ENCODE measurements around the gene ROBO1. TPM values are rescaled to one million over a fixed set of nuclear protein-coding genes. Genes with fewer than 3 reads are reported as not detected.

The ROBO1 gene
- total and polyA plus RNA-seq, 2 of the 8 experiments (the other 6 are each of a cell fraction or from before 2014, with no cell fraction given) = 51.4 to 91.0 TPM

- Histone ChIP-seq H3K79me1 (ENCODE audit: low read depth, low read length) (no peaks in the 10 kb centered on the region), H3K56ac (replicated peaks; ENCODE audit: insufficient read length, low read depth, low read length) (no peak overlapping the region), H2BK120ac (replicated peaks; ENCODE audit: low read depth, low read length) (no peak overlapping the region), H3K4me1 (replicated peaks in 1 of 4; ENCODE audit: control insufficient read depth in 3 of 4, insufficient read depth in 4 of 4, low read length in 3 of 4) (no peaks in the 10 kb centered on the region), H3K18ac (ENCODE audit: extremely low read depth, low read length) (no peak overlapping the region), H3K23ac (ENCODE audit: insufficient read length) (no peak overlapping the region), H3K14ac (ENCODE audit: insufficient read length) (no peak overlapping the region), H3K4ac (replicated peaks; ENCODE audit: insufficient read length, low read depth, low read length) (no peak overlapping the region), H3K79me2 (ENCODE audit: control insufficient read depth in 1 of 2, insufficient read depth in 2 of 2, low read length in 2 of 2) (peaks cover 0 to 21% of the 10 kb centered on the region in 2 experiments; a peak in 2 of 4 replicates), H2BK15ac (ENCODE audit: low read length) (no peak overlapping the region), H2BK12ac (ENCODE audit: low read depth, low read length) (no peak overlapping the region), H2BK5ac (ENCODE audit: low read depth, low read length) (no peak overlapping the region), H3K23me2 (ENCODE audit: low read depth, low read length) (no peaks in the 10 kb centered on the region), H3K27ac (ENCODE audit: low read depth, low read length) (no peak overlapping the region), H3K27me3 (replicated peaks in 1 of 4; ENCODE audit: control insufficient read depth in 3 of 4, extremely low read depth in 1 of 4, insufficient read depth in 3 of 4, low read length in 3 of 4) (no peaks in the 10 kb centered on the region), H4K91ac (replicated peaks; ENCODE audit: insufficient read length, low read length) (no peak overlapping the region), H3K9me3 (ENCODE audit: insufficient read depth in 2 of 2, low read depth in 1 of 2, low read length in 1 of 2) (no peaks in the 10 kb centered on the region), H4K20me1 (replicated peaks in 1 of 2; ENCODE audit: control insufficient read depth in 1 of 2, insufficient read depth in 2 of 2, low read length in 2 of 2) (no peaks in the 10 kb centered on the region), H3K4me3 (ENCODE audit: extremely low read depth in 1 of 4, insufficient read depth in 2 of 4, low read depth in 3 of 4, low read length in 4 of 4) (no peak overlapping the region), H2BK20ac (ENCODE audit: low read length) (no peak overlapping the region), H2AFZ (ENCODE audit: low read length) (no peak overlapping the region), H2AK5ac (ENCODE audit: low read depth, low read length) (no peak overlapping the region), H4K5ac (ENCODE audit: insufficient read length, low read depth, low read length) (no peak overlapping the region), H3K4me2 (ENCODE audit: insufficient read depth in 1 of 2, low read depth in 2 of 2, low read length in 2 of 2) (no peak overlapping the region), H4K8ac (ENCODE audit: extremely low read depth, insufficient read depth, low read length) (no peak overlapping the region), H3K9ac (replicated peaks in 1 of 4; ENCODE audit: extremely low read depth in 1 of 4, low read depth in 3 of 4, low read length in 3 of 4) (no peak overlapping the region), H3K36me3 (ENCODE audit: control insufficient read depth in 2 of 4, insufficient read depth in 4 of 4, low read length in 3 of 4) (no peaks in the 10 kb centered on the region)
- ChIA-PET POLR2A (ENCODE audit: partially characterized antibody) (no interaction called here), CTCF (ENCODE audit: partially characterized antibody) (no interaction called here)
- no peak for TF ChIP-seq E2F6 (IDR thresholded peaks at IDR 0.05)
- TF ChIP-seq, protein P1, sequence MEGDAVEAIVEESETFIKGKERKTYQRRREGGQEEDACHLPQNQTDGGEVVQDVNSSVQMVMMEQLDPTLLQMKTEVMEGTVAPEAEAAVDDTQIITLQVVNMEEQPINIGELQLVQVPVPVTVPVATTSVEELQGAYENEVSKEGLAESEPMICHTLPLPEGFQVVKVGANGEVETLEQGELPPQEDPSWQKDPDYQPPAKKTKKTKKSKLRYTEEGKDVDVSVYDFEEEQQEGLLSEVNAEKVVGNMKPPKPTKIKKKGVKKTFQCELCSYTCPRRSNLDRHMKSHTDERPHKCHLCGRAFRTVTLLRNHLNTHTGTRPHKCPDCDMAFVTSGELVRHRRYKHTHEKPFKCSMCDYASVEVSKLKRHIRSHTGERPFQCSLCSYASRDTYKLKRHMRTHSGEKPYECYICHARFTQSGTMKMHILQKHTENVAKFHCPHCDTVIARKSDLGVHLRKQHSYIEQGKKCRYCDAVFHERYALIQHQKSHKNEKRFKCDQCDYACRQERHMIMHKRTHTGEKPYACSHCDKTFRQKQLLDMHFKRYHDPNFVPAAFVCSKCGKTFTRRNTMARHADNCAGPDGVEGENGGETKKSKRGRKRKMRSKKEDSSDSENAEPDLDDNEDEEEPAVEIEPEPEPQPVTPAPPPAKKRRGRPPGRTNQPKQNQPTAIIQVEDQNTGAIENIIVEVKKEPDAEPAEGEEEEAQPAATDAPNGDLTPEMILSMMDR (IDR thresholded peaks at IDR 0.05; ENCODE audit: control extremely low read depth in 1 of 3, insufficient read depth in 1 of 3, low read depth in 1 of 3, low read length in 3 of 3) = no peak
- TF ChIP-seq SP4 (IDR thresholded peaks at IDR 0.05; ENCODE audit: low read length) = no peak
- TF ChIP-seq ATF3 (IDR thresholded peaks at IDR 0.05; ENCODE audit: insufficient read depth, low read depth, low read length) = no peak
- no peak for TF ChIP-seq POU5F1 (IDR thresholded peaks at IDR 0.05; ENCODE audit: low read depth, low read length)
- no peak for TF ChIP-seq KDM1A (IDR thresholded peaks at IDR 0.05; ENCODE audit: borderline replicate concordance, low read length)
- TF ChIP-seq ZNF274 (IDR thresholded peaks at IDR 0.05; ENCODE audit: borderline replicate concordance, extremely low read depth, low read length) = no peak
- DNase-seq (ENCODE audit: low read depth in 1 of 2, low spot score in 2 of 2) (no peak), FAIRE-seq (no peak)
- 94% methylated on average over 5 of the region's 5 CpGs; no CpG with 5 or more reads in 1 of the 2 experiments for WGBS, 2 experiments (ENCODE audit: extremely low coverage in 1 of 2, insufficient coverage in 1 of 2, insufficient read length in 1 of 2, insufficient replicate concordance in 2 of 2, low coverage in 1 of 2, low lambda C conversion rate in 2 of 2, missing lambda C conversion rate in 1 of 2)
Observed at GRCh38 chr3:78832785-78833204, 935.0 kb downstream of the ROBO1 start.
